Activated CD4-positive, alpha-beta T cell treated with anti-CD3 and anti-CD28 coated beads for 36 hours (primary cell): ENCODE data around the gene CNFN. TPM values are rescaled to one million over a fixed set of nuclear protein-coding genes. Genes with fewer than 3 reads are reported as not detected.
A peak's percentile ranks its signal among the peaks of the same experiment; 100 is the strongest.

Source experiments
- ATAC-seq: fragments of 200-7000 bp; cut with Tn5 transposase; one replicate; pipeline ENCODE4 v1.10.0; 2021; ENCODE audit warnings: mild to moderate bottlenecking, moderate library complexity
- CTCF ChIA-PET: fragments of 350-600 bp; sonication (Branson Sonifier 250); formaldehyde crosslinking; loops from one replicate; lab custom pipeline; 2021; ENCODE audit warnings: antibody characterized with exemption; lab: Charles Lee
- POLR2A ChIA-PET: fragments of 350-600 bp; sonication (Branson Sonifier 250); formaldehyde crosslinking; loops from one replicate; lab custom pipeline; 2021; ENCODE audit warnings: antibody characterized with exemption, inconsistent platforms; lab: Charles Lee
- DNase-seq: peaks from one replicate; pipeline ENCODE4 v3.0.0-alpha.2; 2020
- H3K27ac Mint-ChIP-seq: one replicate; pipeline ENCODE4 v1.8.0; 2021; ENCODE audit warnings: mixed read lengths
- H3K27me3 Mint-ChIP-seq: one replicate; pipeline ENCODE4 v1.8.0; 2021; ENCODE audit warnings: mixed read lengths
- H3K36me3 Mint-ChIP-seq: one replicate; pipeline ENCODE4 v1.8.0; 2021; ENCODE audit warnings: low read depth, mixed read lengths
- H3K4me1 Mint-ChIP-seq: one replicate; pipeline ENCODE4 v1.8.0; 2021; ENCODE audit warnings: mixed read lengths
- H3K4me3 Mint-ChIP-seq: one replicate; pipeline ENCODE4 v1.8.0; 2021; ENCODE audit warnings: mild to moderate bottlenecking, moderate library complexity, mixed read lengths
- H3K9me3 Mint-ChIP-seq: one replicate; pipeline ENCODE4 v1.8.0; 2021; ENCODE audit warnings: low read depth, mixed read lengths
- intact Hi-C, 2 experiments: fragments of 100-400 bp; cut with DNase I in 1 of 2; cut with micrococcal nuclease in 1 of 2; formaldehyde crosslinking; loops; one replicate each; pipeline versions ENCODE4 v1.14.2 to v1.15.1; 2022 to 2024; cut with DNase I, micrococcal nuclease
- total RNA-seq, 2 experiments: library from RNA; stranded (reverse); gene quantifications; one replicate each; pipeline ENCODE4 v1.2.3, GENCODE V29; 2021

Gene CNFN
- total RNA-seq, 2 experiments from 2014 or later = not detected

DNA sequence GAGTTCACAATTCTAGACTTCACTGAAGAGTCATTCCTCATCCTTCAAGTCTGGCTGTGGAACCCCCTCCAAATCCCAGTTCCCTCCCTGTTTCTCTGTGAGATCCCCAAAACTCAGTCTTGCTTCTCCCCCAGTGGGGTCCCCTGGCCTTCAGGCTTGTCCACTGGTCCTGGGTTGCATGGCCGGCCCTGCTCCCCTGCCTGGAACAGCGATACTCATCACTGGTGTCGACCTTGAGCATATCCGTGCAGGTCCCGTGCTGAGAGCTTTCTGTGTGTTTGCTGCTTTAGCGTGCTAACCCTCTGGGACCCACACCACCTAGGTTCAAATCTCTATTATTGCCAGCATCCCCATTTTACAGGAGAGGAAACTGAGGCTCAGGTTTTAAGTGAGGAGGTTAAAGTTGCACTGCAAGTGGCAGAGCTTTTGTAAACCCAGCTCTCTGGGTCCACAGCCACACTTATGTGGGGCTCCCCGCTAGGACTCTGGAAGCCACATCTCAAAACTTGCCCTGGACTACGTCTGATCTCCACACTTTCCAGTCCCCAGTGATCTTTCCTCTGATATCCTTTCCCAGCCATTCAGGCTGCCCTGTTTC is 21.6 kb upstream of the CNFN start:
- Mint-ChIP-seq H3K4me3 (no peak overlapping the region), H3K27ac (no peak overlapping the region), H3K36me3 (peaks cover 10% of the 10 kb centered on the region), H3K9me3 (no peaks in the 10 kb centered on the region), H3K27me3 (no peaks in the 10 kb centered on the region), H3K4me1 (no peaks in the 10 kb centered on the region)
- DNase-seq (no peak), ATAC-seq (no peak)
- intact Hi-C loops = no loop called here
- ChIA-PET POLR2A (no interaction called here), CTCF (interaction anchor here (0.7 to 1.4 kb wide), 4 partner anchors 8 to 31 kb away, joined by 3 to 4 read pairs (median 3); no protein-coding TSS in a partner anchor)

DNA sequence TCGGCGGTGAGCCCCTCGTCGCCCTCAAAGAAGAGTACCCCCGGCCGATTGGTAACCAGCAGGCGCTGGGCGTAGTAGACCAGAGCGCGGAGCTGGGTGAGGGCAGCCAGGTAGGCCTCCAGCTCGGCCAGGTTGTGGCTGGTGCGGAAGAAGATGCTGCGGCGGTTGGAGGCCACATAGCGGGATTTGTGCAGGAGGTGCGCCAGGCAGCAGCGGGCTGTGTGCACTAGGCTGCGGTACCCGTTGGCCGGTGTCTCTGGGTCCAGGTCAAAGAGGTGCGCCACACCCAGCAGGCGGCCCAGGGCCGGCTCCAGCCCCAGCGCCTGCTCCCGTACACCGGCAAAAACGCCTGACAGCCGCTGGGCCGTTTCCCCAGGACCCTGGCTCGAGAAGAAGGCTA is 20.3 kb upstream of the CNFN start:
- ATAC-seq (no peak), DNase-seq (no peak)
- Mint-ChIP-seq H3K4me1 (no peaks in the 10 kb centered on the region), H3K9me3 (no peaks in the 10 kb centered on the region), H3K27ac (no peak overlapping the region), H3K4me3 (no peak overlapping the region), H3K36me3 (peaks cover 10% of the 10 kb centered on the region), H3K27me3 (no peaks in the 10 kb centered on the region)
- intact Hi-C loops = no loop called here
- ChIA-PET POLR2A (no interaction called here), CTCF (interaction anchor here (1.1 kb wide), 1 partner anchor 10 kb away, joined by 3 read pairs; no protein-coding TSS in a partner anchor)

DNA sequence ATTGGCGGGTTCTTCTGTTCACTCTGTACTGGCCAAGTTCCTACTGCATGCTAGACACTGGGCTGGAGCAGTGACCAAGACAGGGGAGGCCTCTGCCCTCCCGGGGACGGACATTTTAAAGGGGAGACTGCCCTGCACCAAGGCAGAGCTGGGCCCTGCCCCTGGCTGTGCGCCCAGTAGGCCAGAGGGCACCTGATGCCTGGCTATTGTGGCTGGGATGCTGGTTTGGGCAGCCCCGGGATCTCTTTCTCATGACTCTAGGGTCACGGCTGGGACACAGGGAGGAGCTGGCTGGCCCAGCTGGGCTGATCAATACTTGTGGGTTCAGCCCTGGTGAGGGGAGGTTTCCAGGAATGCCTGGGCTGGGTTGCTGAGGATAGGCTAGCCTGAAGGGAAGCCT is 19.4 kb upstream of the CNFN start:
- DNase-seq = no peak
- Mint-ChIP-seq H3K4me3 (no peak overlapping the region), H3K27me3 (no peaks in the 10 kb centered on the region), H3K27ac (no peak overlapping the region), H3K4me1 (no peaks in the 10 kb centered on the region), H3K9me3 (no peaks in the 10 kb centered on the region), H3K36me3 (peaks cover 12% of the 10 kb centered on the region)
- ChIA-PET CTCF (interaction anchor here (0.6 to 1.1 kb wide), 3 partner anchors 10 to 31 kb away, joined by 3 read pairs; no protein-coding TSS in a partner anchor), POLR2A (no interaction called here)
- ATAC-seq = no peak
- intact Hi-C loops = no loop called here

GRCh38 chr19:42407816-42408175 is 17.7 kb upstream of the CNFN start:
- Mint-ChIP-seq H3K36me3 (peaks cover 15% of the 10 kb centered on the region), H3K27me3 (no peaks in the 10 kb centered on the region), H3K9me3 (no peaks in the 10 kb centered on the region), H3K4me3 (no peak overlapping the region), H3K4me1 (no peaks in the 10 kb centered on the region), H3K27ac (no peak overlapping the region)
- DNase-seq (no peak), ATAC-seq (no peak)
- ChIA-PET CTCF (no interaction called here), POLR2A (no interaction called here)
- intact Hi-C loops = no loop called here

DNA sequence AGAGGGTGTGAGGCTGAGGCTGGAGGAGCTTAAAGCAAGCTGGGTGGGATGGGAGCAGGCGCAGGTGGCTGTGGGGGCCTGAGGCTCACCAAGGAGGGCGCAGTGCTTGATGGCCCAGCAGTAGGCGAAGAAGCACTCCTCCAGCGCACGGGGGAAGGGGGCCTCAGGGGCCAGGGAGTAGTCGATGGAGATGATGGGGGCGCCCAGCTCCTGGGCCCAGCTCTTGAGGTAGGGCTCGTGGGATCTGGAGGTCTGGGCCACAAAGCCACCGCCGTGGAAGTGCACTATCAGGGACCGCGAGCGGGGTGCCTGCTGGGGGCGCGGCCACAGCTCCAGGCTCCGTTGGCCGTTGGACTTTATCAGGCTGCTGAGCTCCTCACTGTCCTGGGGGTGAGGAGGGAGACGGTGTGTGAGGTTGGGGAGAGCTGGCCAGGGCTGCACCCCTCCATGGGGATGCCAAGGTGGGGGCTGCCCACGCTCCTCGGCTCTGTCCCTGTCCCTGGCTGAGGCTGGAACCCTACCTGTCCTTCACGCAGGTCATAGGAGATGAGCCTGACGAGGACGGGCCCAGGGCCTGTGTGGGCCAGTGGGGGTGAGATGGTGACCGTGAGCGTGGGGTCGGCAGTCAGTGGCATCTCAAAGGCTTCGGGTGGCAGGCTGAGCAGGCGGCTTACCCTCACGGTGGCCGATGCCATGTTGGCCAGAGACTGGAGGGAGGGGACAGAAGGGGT is 17.2 kb upstream of the CNFN start:
- H3K4me1 Mint-ChIP-seq = peaks cover 3% of the 10 kb centered on the region
- H3K9me3 Mint-ChIP-seq = no peaks in the 10 kb centered on the region
- H3K27me3 Mint-ChIP-seq = no peaks in the 10 kb centered on the region
- H3K27ac Mint-ChIP-seq = no peak overlapping the region
- DNase-seq (no peak), ATAC-seq (no peak)
- peaks cover 15% of the 10 kb centered on the region for H3K36me3 Mint-ChIP-seq
- POLR2A ChIA-PET = no interaction called here
- H3K4me3 Mint-ChIP-seq = no peak overlapping the region
- intact Hi-C loops = no loop called here
- CTCF ChIA-PET = interaction anchor here (0.9 to 1.4 kb wide), 2 partner anchors 14 to 31 kb away, joined by 4 to 8 read pairs; no protein-coding TSS in a partner anchor

- Mint-ChIP-seq H3K9me3 (no peaks in the 10 kb centered on the region), H3K36me3 (peaks cover 15% of the 10 kb centered on the region), H3K4me3 (no peak overlapping the region), H3K27ac (no peak overlapping the region), H3K27me3 (no peaks in the 10 kb centered on the region), H3K4me1 (peaks cover 10% of the 10 kb centered on the region)
- POLR2A ChIA-PET = interaction anchor here (0.6 kb wide), 1 partner anchor 283 kb away, joined by 3 read pairs; no protein-coding TSS in a partner anchor
- ATAC-seq = no peak
- CTCF ChIA-PET = interaction anchor here (1.4 kb wide), 1 partner anchor 15 kb away, joined by 8 read pairs; no protein-coding TSS in a partner anchor
- intact Hi-C loops = no loop called here
- no peak for DNase-seq
Observed at GRCh38 chr19:42406111-42406510, 16.0 kb upstream of the CNFN start.

GRCh38 chr19:42403586-42403985 is 13.5 kb upstream of the CNFN start:
- ATAC-seq (no peak), DNase-seq (no peak)
- no peaks in the 10 kb centered on the region for H3K9me3 Mint-ChIP-seq
- H3K36me3 Mint-ChIP-seq = peaks cover 17% of the 10 kb centered on the region
- no peaks in the 10 kb centered on the region for H3K27me3 Mint-ChIP-seq
- H3K4me3 Mint-ChIP-seq = no peak overlapping the region
- POLR2A ChIA-PET = no interaction called here
- intact Hi-C loops = no loop called here
- CTCF ChIA-PET = interaction anchor here (0.8 kb wide), 1 partner anchor 8 kb away, joined by 3 read pairs; no protein-coding TSS in a partner anchor
- no peak overlapping the region for H3K27ac Mint-ChIP-seq
- H3K4me1 Mint-ChIP-seq = peaks cover 14% of the 10 kb centered on the region

DNA sequence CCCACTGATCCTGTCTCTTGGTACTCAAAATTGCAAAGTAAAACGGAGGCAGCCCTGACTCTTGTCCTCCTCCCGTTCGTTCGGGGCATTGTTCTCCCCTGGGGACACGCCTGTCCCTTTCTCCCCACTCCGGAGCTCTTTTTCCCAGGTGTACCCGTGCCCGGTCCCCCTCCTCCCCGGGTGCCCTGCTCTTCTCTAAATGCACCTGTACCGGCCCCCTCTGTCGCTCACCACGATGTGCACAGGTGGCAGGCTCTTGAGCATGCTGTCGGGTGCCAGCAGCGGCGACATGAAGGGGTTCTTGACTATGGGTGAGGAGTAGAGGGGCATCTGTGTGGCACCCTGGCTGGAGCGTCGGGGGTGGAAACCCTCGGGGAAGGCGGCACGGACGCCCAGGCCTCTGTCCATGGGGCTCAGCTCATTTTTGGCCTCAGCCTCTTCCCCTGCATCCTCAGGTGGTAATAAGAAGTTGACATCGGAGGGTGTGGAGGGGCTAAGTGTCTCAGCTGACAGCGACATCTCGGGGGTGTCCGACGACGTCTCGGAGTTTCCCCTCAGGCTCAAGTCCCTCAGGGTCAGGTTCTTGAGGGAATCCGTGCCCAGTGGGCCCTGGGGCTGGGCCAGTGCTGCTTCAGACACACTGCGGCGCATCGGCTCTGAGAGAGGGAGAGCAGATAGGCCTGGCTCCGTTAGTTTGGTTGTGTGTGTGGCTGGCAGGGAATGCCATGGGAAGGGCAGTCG is 12.4 kb upstream of the CNFN start:
- peaks cover 12% of the 10 kb centered on the region for H3K36me3 Mint-ChIP-seq
- POLR2A ChIA-PET = interaction anchor here (0.6 kb wide), 1 partner anchor 44 kb away, joined by 7 read pairs; no protein-coding TSS in a partner anchor

GRCh38 chr19:42401365-42402303 is 11.5 kb upstream of the CNFN start:
- H3K9me3 Mint-ChIP-seq = no peaks in the 10 kb centered on the region
- peaks cover 24% of the 10 kb centered on the region for H3K4me1 Mint-ChIP-seq
- intact Hi-C loops = loop anchor here in 1 of 2 experiments (1.0 kb wide), 1 partner anchor 268 kb away; no protein-coding TSS in a partner anchor
- CTCF ChIA-PET = interaction anchor here (0.6 to 2.6 kb wide), 14 partner anchors 15 to 269 kb away, joined by 3 to 9 read pairs (median 4); partner anchors contain the start of gene POU2F2
- peaks cover 11% of the 10 kb centered on the region for H3K36me3 Mint-ChIP-seq
- H3K4me3 Mint-ChIP-seq = peak overlapping the region; percentile 71
- DNase-seq = peak; percentile 84
- H3K27me3 Mint-ChIP-seq = no peaks in the 10 kb centered on the region
- H3K27ac Mint-ChIP-seq = peak overlapping the region; percentile 25
- POLR2A ChIA-PET = interaction anchor here (0.6 to 1.3 kb wide), 2 partner anchors 22 to 45 kb away, joined by 4 to 7 read pairs; no protein-coding TSS in a partner anchor
- peak; percentile 53 for ATAC-seq

More for the DNA sequence above, 12.4 kb upstream of the CNFN start:
- H3K9me3 Mint-ChIP-seq = no peaks in the 10 kb centered on the region
- H3K4me3 Mint-ChIP-seq = peak overlapping the region; percentile 71
- ATAC-seq = no peak
- CTCF ChIA-PET = interaction anchor here (0.5 to 2.3 kb wide), 4 partner anchors 9 to 110 kb away, joined by 3 to 8 read pairs (median 4); no protein-coding TSS in a partner anchor
- no peak overlapping the region for H3K27ac Mint-ChIP-seq
- peaks cover 19% of the 10 kb centered on the region for H3K4me1 Mint-ChIP-seq
- DNase-seq = no peak
- intact Hi-C loops = no loop called here
- H3K27me3 Mint-ChIP-seq = no peaks in the 10 kb centered on the region

- no peak overlapping the region for H3K4me3 Mint-ChIP-seq
- ATAC-seq = no peak
Observed at GRCh38 chr19:42400404-42400803, 10.3 kb upstream of the CNFN start.

More at GRCh38 chr19:42400404-42400803, 10.3 kb upstream of the CNFN start:
- CTCF ChIA-PET = interaction anchor here (0.6 to 2.6 kb wide), 15 partner anchors 14 to 1056 kb away, joined by 3 to 9 read pairs (median 4); partner anchors contain the start of gene POU2F2
- intact Hi-C loops = no loop called here
- no peaks in the 10 kb centered on the region for H3K27me3 Mint-ChIP-seq
- POLR2A ChIA-PET = interaction anchor here (1.3 kb wide), 1 partner anchor 23 kb away, joined by 4 read pairs; no protein-coding TSS in a partner anchor
- H3K4me1 Mint-ChIP-seq = peaks cover 27% of the 10 kb centered on the region
- H3K36me3 Mint-ChIP-seq = peaks cover 11% of the 10 kb centered on the region
- DNase-seq = no peak
- H3K9me3 Mint-ChIP-seq = no peaks in the 10 kb centered on the region
- no peak overlapping the region for H3K27ac Mint-ChIP-seq
